ENCODE results near the gene ARMC3.

- TF ChIP-seq EZH2 (IDR thresholded peaks at IDR 0.05) (no peak), FOXP2 (optimal IDR thresholded peaks at IDR 0.05; ENCODE audit: control extremely low read depth, extremely low read length, insufficient read depth) (no peak), POLR2AphosphoS5 (IDR thresholded peaks at IDR 0.05; ENCODE audit: borderline replicate concordance, low read depth, low read length) (no peak)
These were observed 96.1 kb downstream of the ARMC3 start for GRCh38 chr10:23024002-23024401.
